GM18526 (cell line): ENCODE measurements around the gene CCL13.

Experiments
- POLR2A ChIP-seq: IDR thresholded peaks from 3 replicates; pipeline ENCODE4 v1.6.1; 2011; ENCODE audit not compliant: insufficient read length; ENCODE audit errors: extremely low read depth

CCL13 gene

GRCh38 chr17:34356194-34356593 lies at the start of gene CCL13:
CCL13 (plus strand) TSS chr17:34356480; CDS start chr17:34356527, 47 bp downstream.
- no peak for TF ChIP-seq POLR2A

- no peak for TF ChIP-seq POLR2A
Measured at GRCh38 chr17:34307110-34307509, 49.2 kb upstream of the CCL13 start.

- TF ChIP-seq POLR2A = no peak
Measured at GRCh38 chr17:34308371-34308770, 47.9 kb upstream of the CCL13 start.

- TF ChIP-seq POLR2A = no peak
Measured at GRCh38 chr17:34311291-34311690, 45.0 kb upstream of the CCL13 start.

GRCh38 chr17:34312080-34312479 lies 44.2 kb upstream of the CCL13 start:
- no peak for TF ChIP-seq POLR2A

GRCh38 chr17:34313164-34313563 lies 43.1 kb upstream of the CCL13 start:
- no peak for TF ChIP-seq POLR2A

- no peak for TF ChIP-seq POLR2A
Measured at GRCh38 chr17:34314279-34314678, 42.0 kb upstream of the CCL13 start.

- TF ChIP-seq POLR2A = no peak
Measured at GRCh38 chr17:34318474-34318873, 37.8 kb upstream of the CCL13 start.

GRCh38 chr17:34319039-34319483 lies 37.2 kb upstream of the CCL13 start, which contains the start of gene CCL8:
CCL8 (plus strand) TSS chr17:34319435; CDS start chr17:34319502, 67 bp downstream.
- no peak for TF ChIP-seq POLR2A

GRCh38 chr17:34321964-34322363 lies 34.3 kb upstream of the CCL13 start:
- TF ChIP-seq POLR2A = no peak

GRCh38 chr17:34337701-34338100 lies 18.6 kb upstream of the CCL13 start:
- no peak for TF ChIP-seq POLR2A

GRCh38 chr17:34339138-34339770 lies 17.0 kb upstream of the CCL13 start:
- TF ChIP-seq POLR2A = no peak

- no peak for TF ChIP-seq POLR2A
Measured at GRCh38 chr17:34341916-34342315, 14.4 kb upstream of the CCL13 start.

- no peak for TF ChIP-seq POLR2A
Measured at GRCh38 chr17:34347063-34347462, 9.2 kb upstream of the CCL13 start.

- TF ChIP-seq POLR2A = no peak
Measured at GRCh38 chr17:34349751-34350150, 6.5 kb upstream of the CCL13 start.

- TF ChIP-seq POLR2A = no peak
Measured at GRCh38 chr17:34351096-34351495, 5.2 kb upstream of the CCL13 start.

GRCh38 chr17:34352191-34352590 lies 4.1 kb upstream of the CCL13 start:
- TF ChIP-seq POLR2A = no peak

- TF ChIP-seq POLR2A = no peak
Measured at GRCh38 chr17:34354637-34355036, 1.6 kb upstream of the CCL13 start.

GRCh38 chr17:34357398-34357797 lies 1.1 kb downstream of the CCL13 start:
- no peak for TF ChIP-seq POLR2A
